GM10847 (cell line): Measurements from ENCODE around the gene PARP16.

Experiments used
- POLR2A ChIP-seq: IDR thresholded peaks from 2 replicates; pipeline ENCODE4 v1.6.1; 2011; ENCODE audit not compliant: insufficient read length; ENCODE audit errors: extremely low read depth

PARP16 gene

DNA sequence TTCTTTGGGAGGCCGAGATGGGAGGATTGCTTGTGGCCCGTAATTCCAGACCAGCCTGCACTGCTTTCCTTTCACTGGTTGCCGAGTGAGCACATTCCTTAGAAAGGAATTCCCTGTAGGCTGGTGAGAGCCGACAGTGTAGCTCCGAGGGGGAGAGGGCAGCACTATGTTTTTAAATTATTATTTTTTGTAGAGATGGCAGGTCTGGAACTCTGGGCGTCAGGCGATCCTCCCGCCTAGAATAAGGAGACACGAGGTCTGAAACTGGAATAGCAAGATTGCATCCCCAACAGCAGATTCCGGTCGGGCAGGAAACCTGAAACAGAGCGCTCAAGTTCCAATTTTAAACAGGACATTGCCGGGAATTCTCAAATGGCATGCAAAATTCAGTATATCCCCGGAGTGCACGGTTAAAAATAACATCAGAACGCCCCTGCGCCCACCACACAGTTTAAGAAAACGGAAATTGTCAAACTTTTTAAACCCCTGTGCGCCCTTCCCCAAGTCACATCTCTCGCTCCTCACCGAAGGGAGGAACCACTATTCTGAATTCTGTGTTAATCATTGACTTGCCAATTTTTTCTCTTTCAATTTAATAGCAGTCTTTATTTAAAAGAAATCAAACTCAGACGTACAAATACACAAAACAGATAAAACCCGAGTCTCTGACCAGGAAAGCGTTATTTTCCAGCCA lies 17.2 kb upstream of the PARP16 start:
- no peak for TF ChIP-seq POLR2A

GRCh38 chr15:65302061-65302460 lies 15.4 kb upstream of the PARP16 start:
- no peak for TF ChIP-seq POLR2A

DNA sequence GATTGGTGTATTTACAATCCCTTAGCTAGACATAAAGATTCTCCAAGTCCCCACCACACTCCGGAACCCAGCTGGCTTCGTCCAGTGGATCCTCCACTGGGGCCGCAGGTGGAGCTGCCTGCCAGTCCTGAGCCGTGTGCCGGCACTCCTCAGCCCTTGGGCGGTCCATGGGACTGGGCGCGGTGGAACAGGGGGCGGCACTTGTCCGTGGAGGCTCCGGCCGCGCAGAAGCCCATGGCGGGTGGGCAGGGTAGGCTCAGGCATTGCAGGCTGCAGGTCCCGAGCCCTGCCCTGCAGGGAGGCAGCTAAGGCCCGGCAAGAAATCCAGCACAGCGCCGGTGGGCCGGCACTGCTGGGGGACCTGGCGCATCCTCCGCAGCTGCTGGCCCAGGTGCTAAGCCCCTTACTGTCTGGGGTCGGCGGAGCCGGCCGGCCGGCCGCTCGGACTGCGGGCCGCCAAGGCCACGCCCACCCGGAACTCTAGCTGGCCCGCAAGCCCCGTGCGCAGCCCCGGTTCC lies 14.3 kb upstream of the PARP16 start:
- TF ChIP-seq POLR2A = no peak

DNA sequence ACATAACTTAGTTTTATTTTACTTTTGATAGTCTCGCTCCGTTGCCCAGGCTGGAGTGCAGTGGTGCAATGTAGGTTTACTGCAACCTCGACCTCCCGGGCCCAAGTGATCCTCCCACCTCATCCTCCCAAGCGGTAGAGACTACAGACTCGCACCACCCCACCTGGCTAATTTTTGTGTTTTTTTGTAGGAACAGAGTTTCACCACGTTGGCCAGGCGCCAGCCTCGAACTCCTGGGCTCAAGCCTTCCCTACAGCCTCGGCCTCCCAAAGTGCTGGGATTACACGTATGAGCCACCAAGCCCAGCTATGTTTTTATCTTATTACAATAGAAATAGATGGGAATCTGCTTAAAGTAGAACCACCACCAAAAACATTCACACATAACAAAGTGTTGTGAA lies 12.0 kb upstream of the PARP16 start:
- no peak for TF ChIP-seq POLR2A

- TF ChIP-seq POLR2A = no peak
Measured at GRCh38 chr15:65292938-65293518, 6.3 kb upstream of the PARP16 start.

GRCh38 chr15:65290228-65290627 lies 3.5 kb upstream of the PARP16 start:
- TF ChIP-seq POLR2A = no peak

DNA sequence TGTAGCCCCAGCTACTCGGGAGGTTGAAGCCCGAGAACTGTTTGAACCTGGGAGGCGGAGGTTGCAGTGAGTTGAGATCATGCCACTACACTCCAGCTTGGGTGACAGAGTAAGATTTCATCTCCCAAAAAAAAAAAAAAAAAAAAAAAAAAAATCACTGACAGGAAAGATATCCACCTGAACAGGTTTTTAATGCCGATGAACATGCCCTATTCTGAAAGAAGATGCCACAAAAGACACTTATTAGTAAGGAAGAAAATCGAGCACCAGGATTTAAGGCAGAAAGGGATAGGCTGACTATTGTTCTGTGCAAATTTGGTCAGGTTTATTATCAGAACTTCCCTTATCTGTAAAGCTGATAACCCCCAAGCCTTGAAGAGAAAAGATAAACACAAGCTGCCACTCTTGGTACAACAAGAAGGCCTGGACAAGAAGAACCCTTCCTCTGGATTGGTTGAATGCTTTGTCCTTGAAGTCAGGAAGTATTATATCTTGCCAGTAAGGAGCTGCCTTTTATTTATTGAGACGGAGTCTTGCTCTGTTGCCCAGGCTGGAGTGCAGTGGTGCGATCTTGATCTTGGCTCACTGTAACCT lies 2.7 kb upstream of the PARP16 start:
- TF ChIP-seq POLR2A = no peak

- no peak for TF ChIP-seq POLR2A
Measured at GRCh38 chr15:65287520-65287855, 805 bp upstream of the PARP16 start.

DNA sequence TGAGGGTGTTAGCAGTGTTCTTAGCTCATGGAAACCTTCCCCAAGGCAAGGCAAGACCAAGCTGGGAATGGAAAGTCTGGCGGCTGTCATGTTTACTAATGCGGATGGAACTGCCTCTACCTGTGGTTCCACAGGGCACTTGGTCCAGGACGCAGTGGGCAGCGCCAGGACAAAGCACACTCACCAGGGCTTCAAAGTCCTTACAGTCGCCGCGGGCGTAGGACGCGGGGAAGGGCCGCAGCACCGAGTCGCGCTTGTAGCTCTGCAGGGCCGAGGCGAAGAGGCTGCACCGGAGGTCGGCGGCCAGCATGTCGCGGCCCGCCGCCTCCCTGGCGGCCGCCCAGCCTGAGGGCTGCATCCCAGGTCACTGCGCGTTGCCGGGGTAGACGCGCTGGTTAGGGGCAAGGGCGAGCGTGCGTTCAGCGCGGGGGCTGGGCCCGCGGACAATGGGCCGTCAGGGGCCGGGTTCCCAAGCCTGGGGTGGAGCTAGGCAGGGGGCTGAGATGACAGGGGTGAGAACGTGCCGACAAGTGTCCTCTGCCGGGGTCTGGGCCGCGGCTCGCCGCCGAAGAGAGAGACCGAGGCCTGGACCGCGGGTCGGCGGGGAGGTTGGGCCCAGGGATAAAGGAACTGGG lies 497 bp downstream of the PARP16 start:
- no peak for TF ChIP-seq POLR2A

DNA sequence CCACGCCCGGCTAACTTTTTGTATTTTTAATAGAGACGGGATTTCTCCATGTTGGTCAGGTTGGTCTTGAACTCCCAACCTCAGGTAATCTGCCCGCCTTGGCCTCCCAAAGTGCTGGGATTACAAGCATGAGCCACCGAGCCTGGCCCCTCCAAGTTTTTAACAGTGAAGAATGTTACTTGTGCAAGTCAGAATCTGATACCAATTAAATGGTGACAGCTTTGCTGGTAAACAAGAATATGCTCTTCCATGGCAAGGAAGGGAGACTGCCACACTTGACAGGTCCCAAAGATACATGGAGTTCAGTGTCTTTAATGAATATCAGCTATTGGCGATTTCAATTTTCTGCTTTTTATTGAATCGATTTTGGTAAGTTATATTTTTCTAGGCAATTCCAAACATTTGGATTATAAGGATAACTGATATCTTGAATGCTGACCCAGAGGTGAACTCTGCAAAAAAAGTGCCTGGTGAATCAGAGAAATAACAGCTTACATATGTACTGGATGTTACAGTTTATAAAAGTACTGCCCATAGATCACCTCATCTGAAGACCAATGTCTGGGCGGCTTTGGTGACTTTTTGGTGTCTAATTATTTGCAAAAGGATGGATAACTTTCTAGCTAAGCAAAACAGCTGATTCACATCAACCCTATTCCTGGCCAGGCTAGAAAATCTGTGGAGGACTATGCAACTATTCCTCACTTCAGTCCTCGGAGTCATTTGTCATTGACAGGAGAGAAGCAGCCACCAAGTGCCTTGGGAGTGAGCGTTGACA lies 1.2 kb downstream of the PARP16 start:
- no peak for TF ChIP-seq POLR2A

DNA sequence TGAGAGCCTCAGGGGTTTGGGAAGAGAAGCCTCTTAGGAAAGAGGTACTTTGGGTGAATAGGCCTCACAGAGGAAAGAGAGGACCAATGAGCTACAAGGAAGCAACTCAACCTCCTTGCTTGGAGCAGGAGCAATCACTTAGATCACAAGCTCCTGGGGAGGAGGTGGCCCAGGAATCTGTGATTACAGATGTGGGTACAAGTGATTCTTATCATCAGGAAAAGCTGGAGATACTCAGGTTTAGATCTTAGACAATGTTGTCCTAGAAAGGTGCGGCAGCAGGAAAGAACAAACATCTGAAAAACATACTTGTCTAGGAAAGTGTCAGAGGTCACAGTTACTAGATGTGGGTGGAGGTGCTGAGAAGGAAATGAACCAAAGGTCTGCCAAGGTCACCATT lies 8.2 kb downstream of the PARP16 start:
- TF ChIP-seq POLR2A = no peak

DNA sequence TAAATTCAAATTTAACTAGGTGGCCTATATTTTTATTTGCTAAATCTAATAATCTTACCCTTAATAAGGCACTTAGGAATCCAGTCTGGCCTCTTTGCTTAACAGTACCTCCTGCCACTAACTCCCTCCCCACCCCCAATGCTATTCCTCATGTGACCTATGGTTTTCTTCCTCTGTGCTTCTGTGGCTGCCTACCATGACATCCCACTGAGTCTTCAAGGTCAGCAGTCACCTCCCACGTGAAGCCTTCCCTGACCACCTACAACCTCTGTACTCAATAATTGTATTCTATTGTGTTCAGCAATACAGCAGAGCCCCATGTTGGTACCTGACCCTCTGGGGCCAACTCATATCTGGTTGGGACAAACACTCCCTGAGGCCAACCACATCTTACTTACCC lies 9.7 kb downstream of the PARP16 start:
- no peak for TF ChIP-seq POLR2A

- no peak for TF ChIP-seq POLR2A
Measured at GRCh38 chr15:65275728-65276126, 11.0 kb downstream of the PARP16 start.

DNA sequence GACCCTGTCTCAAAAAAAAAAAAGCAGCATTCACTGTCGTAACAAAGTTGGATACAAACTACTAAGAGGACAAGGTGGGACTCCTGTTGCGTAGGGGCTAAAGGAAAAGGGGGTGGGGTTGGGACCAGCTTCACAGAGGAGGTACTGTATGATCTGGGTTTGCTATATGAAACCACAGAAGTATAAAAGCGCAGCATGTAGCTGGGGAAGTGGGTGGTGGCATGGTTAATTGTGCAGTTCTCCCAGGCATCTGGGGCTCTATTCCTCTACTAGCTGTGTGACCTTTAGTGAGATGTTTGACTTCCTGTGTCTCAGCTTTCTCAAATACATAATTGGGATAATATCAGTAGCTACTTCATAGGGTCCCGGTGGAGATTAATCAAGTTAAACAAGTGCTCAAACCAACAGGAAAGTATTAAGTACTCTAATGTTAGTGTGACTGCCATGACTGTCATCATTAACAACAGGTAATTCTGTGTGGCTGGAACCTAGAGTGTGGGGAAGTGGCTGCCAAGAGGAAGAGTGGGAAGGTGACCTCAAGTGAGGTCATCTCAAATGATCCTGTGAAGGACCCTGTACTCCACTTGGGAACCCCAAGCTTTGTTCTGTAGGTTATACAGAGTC lies 11.5 kb downstream of the PARP16 start:
- no peak for TF ChIP-seq POLR2A

- no peak for TF ChIP-seq POLR2A
Measured at GRCh38 chr15:65268411-65268810, 18.3 kb downstream of the PARP16 start.

DNA sequence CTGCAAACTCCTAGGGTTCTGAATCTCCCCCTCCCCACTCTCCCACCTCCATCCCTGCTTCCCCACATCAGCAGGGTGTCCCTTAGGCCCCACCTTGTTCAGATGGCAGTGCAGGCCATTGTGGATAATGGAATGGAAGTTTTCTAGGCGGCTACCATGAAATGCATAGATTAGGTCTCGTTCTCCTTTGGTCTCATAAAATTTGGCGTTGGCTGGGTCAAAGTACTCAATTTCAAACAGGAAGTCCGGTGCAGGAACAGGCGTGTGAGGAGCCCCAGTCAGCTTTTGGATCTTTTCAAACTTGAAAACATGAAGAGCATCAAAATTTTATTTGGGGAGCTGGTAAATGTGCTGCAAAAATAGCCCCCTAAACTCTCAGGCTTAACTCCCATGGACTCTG lies 20.2 kb downstream of the PARP16 start:
- TF ChIP-seq POLR2A = no peak
